Psoas muscle (tissue), 8 donors: ENCODE results near the gene RUFY4. TPM values are rescaled to one million over a fixed set of nuclear protein-coding genes. Genes with fewer than 3 reads are reported as not detected.
"Not testable (repeated sequence)": the region's sequence is repeated elsewhere in the genome, so short reads cannot be mapped to it uniquely, and the experiment has no call there.

Experiments used
- ATAC-seq, 4 donors: fragments of 200-7000 bp; cut with Tn5 transposase; one replicate each; pipeline ENCODE4 v1.9.1; 2020; ENCODE audit warnings: moderate library complexity in 3 of 4, mild to moderate bottlenecking in 2 of 4
- DNase-seq, 2 donors: peaks; one replicate each; pipeline ENCODE4 v3.0.0-alpha.2; 2020
- H3K27ac ChIP-seq: fragments of 200-600 bp; one replicate; pipeline ENCODE4 v1.8.0; 2022
- H3K27me3 ChIP-seq, 3 donors: fragments of 200-600 bp in 1 of 3; one replicate each; pipeline versions ENCODE4 v1.6.1 to v1.8.0; 2013 to 2022; ENCODE audit warnings: low read length in 2 of 3, mild to moderate bottlenecking in 2 of 3, moderate library complexity in 1 of 3; ENCODE audit not compliant: insufficient read depth in 3 of 3
- H3K36me3 ChIP-seq, 2 donors: fragments of 200-600 bp in 1 of 2; one replicate each; pipeline versions ENCODE4 v1.6.1 to v1.8.0; 2013 to 2022; ENCODE audit warnings: low read depth in 1 of 2, mild to moderate bottlenecking in 1 of 2, moderate library complexity in 1 of 2; ENCODE audit not compliant: insufficient read depth in 1 of 2
- H3K4me1 ChIP-seq: fragments of 200-600 bp; one replicate; pipeline ENCODE4 v1.8.0; 2022
- H3K4me3 ChIP-seq: fragments of 200-600 bp; one replicate; pipeline ENCODE4 v1.8.0; 2022; ENCODE audit warnings: mild to moderate bottlenecking
- H3K9me3 ChIP-seq: fragments of 200-600 bp; one replicate; pipeline ENCODE4 v1.8.0; 2022
- WGBS, 3 donors: extraction: QIAGEN DNeasy Blood & Tissue Kit; methylation state at CpG; one replicate each; pipeline versions ENCODE4 v1.1.6 to v1.1.7; 2013; 5-methylcytosine and 5-hydroxymethylcytosine counted together
- intact Hi-C, 2 donors: fragments of 100-400 bp; cut with DNase I; formaldehyde crosslinking; loops; one replicate each; pipeline versions ENCODE4 v1.11.0 to v1.14.2; 2022
- polyA plus RNA-seq, 3 donors: library from polyadenylated mRNA; stranded (reverse); fragments of 200-250 nt; gene quantifications; one replicate each; pipeline ENCODE4 v1.2.3, GENCODE V29; 2013
- total RNA-seq, 4 donors: library from RNA; stranded (reverse); fragmentation: NEBNext Ultra II Directional in 2 of 4; extraction: Animal tissue kit (Norgen Biotek cat#: 25700) in 2 of 4; gene quantifications; one replicate each; pipeline versions ENCODE4 v1.2.1 to v1.2.4, GENCODE V29; 2021 to 2023
- TF ChIP-seq, protein P1 (sequence below): fragments of 200-600 bp; IDR thresholded peaks from one replicate; pipeline ENCODE4 v1.8.0; 2022; ENCODE audit warnings: antibody characterized with exemption
- donor health status: healthy with polysubstance abuse.
- donor health status: DM: no; HTN: no; CAD: no; lungs with moderate emphysema.
- donor health status: Bipolar disorder and iron deficiency.
- donor health status: healthy.
- donor health status: DM: yes; HTN: yes; CAD: no.
- donor health status: DM: no; HTN: no; CAD: no.
- donor health status: DM: no; HTN: no; CAD: no.
- donor health status: DM: yes; HTN: yes; CAD: no.

RUFY4 gene
- total and polyA plus RNA-seq, 7 donors, result 0.01 to 0.03 TPM; not detected in 5

DNA sequence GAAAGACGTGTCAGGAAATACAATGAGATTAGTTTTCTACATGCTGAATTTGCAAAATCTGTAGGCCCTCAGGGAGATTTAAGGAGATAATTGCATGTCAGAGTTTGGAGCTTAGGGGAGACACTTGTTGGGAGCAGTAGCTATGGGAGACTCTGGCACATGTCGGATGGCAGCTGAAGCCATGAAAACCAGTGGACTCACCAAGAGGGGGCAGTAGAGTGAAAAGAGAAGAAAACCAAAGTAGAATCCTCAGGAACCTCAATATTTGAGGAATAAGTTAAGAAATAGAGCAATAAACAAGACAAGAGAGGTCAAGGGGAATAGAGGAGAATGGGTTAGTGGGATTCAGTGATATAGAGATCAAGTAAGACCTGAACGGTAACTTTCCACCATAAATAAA is 24.8 kb downstream of the RUFY4 start:
- 80 to 84% (median 83%) methylated on average over 3 of the region's 3 CpGs for WGBS, 3 donors
- Histone ChIP-seq H3K27ac (no peak overlapping the region), H3K9me3 (no peaks in the 10 kb centered on the region), H3K4me1 (no peaks in the 10 kb centered on the region), H3K4me3 (no peak overlapping the region), H3K36me3 (no peaks in the 10 kb centered on the region), H3K27me3 (no peaks in the 10 kb centered on the region)
- intact Hi-C loops, result no loop called here
- TF ChIP-seq, protein P1, sequence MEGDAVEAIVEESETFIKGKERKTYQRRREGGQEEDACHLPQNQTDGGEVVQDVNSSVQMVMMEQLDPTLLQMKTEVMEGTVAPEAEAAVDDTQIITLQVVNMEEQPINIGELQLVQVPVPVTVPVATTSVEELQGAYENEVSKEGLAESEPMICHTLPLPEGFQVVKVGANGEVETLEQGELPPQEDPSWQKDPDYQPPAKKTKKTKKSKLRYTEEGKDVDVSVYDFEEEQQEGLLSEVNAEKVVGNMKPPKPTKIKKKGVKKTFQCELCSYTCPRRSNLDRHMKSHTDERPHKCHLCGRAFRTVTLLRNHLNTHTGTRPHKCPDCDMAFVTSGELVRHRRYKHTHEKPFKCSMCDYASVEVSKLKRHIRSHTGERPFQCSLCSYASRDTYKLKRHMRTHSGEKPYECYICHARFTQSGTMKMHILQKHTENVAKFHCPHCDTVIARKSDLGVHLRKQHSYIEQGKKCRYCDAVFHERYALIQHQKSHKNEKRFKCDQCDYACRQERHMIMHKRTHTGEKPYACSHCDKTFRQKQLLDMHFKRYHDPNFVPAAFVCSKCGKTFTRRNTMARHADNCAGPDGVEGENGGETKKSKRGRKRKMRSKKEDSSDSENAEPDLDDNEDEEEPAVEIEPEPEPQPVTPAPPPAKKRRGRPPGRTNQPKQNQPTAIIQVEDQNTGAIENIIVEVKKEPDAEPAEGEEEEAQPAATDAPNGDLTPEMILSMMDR, result no peak
- ATAC-seq (no peak), DNase-seq (no peak)

DNA sequence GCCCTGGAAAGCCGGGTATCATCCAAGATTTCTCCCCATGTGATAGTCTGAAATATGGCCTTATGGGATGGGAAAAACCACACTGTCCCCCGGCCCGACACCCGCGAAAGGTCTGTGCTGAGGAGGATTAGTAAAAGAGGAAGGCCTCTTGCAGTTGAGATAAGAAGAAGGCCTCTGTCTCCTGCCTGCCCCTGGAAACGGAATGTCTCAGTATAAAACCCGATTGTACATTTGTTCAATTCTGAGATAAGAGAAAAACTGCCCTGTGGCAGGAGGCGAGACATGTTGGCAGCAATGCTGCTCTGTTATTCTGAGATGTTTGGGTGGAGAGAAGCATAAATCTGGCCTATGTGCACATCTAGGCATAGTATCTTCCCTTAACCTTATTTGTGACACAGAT is 26.8 kb downstream of the RUFY4 start:
- intact Hi-C loops, result no loop called here
- H3K36me3 ChIP-seq, result no peaks in the 10 kb centered on the region
- H3K4me1 ChIP-seq, result no peaks in the 10 kb centered on the region
- DNase-seq, result no peak
- 73 to 78% (median 73%) methylated on average over 8 of the region's 8 CpGs for whole genome bisulfite sequencing, 3 donors
- H3K27me3 ChIP-seq, result no peaks in the 10 kb centered on the region
- TF ChIP-seq, protein P1, result no peak
- no peak for ATAC-seq
- H3K4me3 ChIP-seq, result no peak overlapping the region
- H3K27ac ChIP-seq, result no peak overlapping the region
- H3K9me3 ChIP-seq, result no peaks in the 10 kb centered on the region

DNA sequence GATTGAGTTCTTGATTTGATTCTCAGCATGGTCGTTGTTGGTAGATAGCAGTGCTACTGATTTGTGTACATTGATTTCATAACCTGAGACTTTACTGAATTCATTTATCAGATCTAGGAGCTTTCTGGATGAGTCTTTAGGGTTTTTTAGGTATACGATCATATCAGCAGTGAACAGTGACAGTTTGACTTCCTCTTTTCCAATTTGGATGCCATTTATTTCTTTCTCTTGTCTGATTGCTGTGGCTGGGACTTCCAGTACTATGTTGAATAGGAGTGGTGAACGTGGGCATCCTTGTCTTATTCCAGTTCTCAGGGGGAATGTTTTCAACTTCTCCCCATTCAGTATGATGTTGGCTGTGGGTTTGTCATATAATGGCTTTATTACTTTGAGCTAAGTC is 28.9 kb downstream of the RUFY4 start:
- TF ChIP-seq, protein P1, result no peak
- H3K27me3 ChIP-seq, result no peaks in the 10 kb centered on the region
- no peak overlapping the region for H3K27ac ChIP-seq
- no peak for ATAC-seq
- intact Hi-C loops, result no loop called here
- no peaks in the 10 kb centered on the region for H3K4me1 ChIP-seq
- no peak overlapping the region for H3K4me3 ChIP-seq
- no peaks in the 10 kb centered on the region for H3K36me3 ChIP-seq
- H3K9me3 ChIP-seq, result no peaks in the 10 kb centered on the region
- no peak for DNase-seq
- WGBS, 3 donors, result 75 to 79% (median 76%) methylated on average over 3 of the region's 3 CpGs

DNA sequence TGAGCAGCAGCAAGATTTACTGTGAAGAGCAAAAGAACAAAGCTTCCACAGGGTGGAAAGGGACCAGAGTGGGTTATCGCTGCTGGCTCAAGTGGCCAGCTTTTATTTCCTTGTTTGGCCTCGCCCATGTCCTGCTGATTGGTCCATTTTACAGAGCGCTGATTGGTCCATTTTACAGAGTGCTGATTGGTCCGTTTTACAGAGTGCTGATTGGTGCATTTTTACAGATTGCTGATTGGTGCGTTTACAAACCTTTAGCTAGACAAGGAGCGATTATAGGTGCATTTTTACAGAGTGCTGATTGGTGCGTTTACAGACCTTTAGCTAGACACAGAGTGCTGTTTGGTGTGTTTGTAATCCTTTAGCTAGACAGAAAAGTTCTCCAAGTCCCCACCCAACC is 39.8 kb downstream of the RUFY4 start:
- 78 to 81% (median 79%) methylated on average over 7 of the region's 7 CpGs for WGBS, 3 donors
- DNase-seq, H3K9me3 ChIP-seq, H3K27me3 ChIP-seq, H3K4me3 ChIP-seq, ATAC-seq, H3K27ac ChIP-seq, intact Hi-C loops, H3K36me3 ChIP-seq, H3K4me1 ChIP-seq: not testable (repeated sequence)

DNA sequence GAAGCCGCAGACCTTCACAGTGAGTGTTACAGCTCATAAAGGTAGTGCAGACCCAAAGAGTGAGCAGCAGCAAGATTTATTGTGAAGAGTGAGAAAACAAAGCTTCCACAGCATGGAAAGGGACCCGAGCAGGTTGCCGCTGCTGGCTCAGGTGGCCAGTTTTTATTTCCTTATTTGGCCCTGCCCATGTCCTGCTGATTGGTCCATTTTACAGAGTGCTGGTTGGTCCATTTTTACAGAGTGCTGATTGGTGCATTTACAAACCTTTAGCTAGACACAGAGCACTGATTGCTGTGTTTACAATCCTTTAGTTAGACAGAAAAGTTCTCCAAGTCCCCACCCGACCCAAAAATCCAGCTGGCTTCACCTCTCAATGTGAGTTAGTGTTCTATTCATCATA is 52.7 kb downstream of the RUFY4 start:
- H3K27ac ChIP-seq, H3K36me3 ChIP-seq, ATAC-seq, H3K4me1 ChIP-seq, H3K4me3 ChIP-seq, DNase-seq, H3K9me3 ChIP-seq, intact Hi-C loops, H3K27me3 ChIP-seq: not testable (repeated sequence)
- 65 to 77% (median 75%) methylated on average over 4 of the region's 4 CpGs for WGBS, 3 donors

DNA sequence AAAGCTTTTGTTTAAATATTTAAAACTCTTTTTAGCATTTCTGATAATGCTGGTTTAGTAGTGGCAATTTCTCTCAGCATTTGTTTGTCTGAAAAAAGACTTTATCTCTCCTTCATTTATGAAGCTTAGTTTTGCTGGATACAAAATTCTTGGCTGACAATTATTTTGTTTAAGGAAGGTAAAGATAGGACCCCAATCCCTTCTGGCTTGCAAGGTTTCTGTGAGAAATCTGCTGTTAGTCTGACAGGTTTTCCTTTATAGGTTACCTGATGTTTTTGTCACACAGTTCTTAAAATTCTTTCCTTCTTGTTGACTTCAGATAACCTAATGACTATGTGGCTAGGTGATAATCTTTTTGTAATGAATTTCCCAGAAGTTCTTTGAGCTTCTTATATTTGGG is 53.2 kb downstream of the RUFY4 start:
- DNase-seq, H3K27ac ChIP-seq, H3K4me1 ChIP-seq, H3K36me3 ChIP-seq, H3K27me3 ChIP-seq, intact Hi-C loops, ATAC-seq, H3K4me3 ChIP-seq, H3K9me3 ChIP-seq: not testable (repeated sequence)
